A549 (cell line): ENCODE results near the gene ATP6V1A. TPM values are rescaled to one million over a fixed set of nuclear protein-coding genes. Genes with fewer than 3 reads are reported as not detected.
A peak's percentile ranks its signal among the peaks of the same experiment; 100 is the strongest.

Experiments
- ATAC-seq, 2 experiments: fragments of 200-7000 bp in 1 of 2; fragments of >200 bp in 1 of 2; cut with Nextera tagmentation in 1 of 2; cut with Tn5 transposase in 1 of 2; 3 replicates each; pipeline versions ENCODE4 v1.8.0 to v1.9.1; 2018 to 2020; ENCODE audit warnings: mild to moderate bottlenecking in 1 of 2, moderate library complexity in 1 of 2
- CTCF ChIA-PET: fragments of 300-600 bp; sonication (Branson Sonifier 250); formaldehyde crosslinking; extraction: SDS; loops from one replicate; lab custom pipeline; 2021; ENCODE audit warnings: antibody characterized with exemption, inconsistent platforms; lab: Yijun Ruan, JAX
- POLR2A ChIA-PET: fragments of 350-600 bp; formaldehyde crosslinking; extraction: SDS; loops from one replicate; lab custom pipeline; 2021; ENCODE audit warnings: antibody characterized with exemption, inconsistent platforms; lab: Yijun Ruan, JAX
- DNase-seq, 2 experiments: peaks; one replicate each; pipeline versions ENCODE4 v3.0.0 to v3.0.0-alpha.2; 2011 to 2016; ENCODE audit warnings: low read depth in 1 of 2, low spot score in 1 of 2
- FAIRE-seq: peaks from 2 replicates; lab custom pipeline; 2011; peaks lifted over from hg19 to GRCh38; lab: Jason Lieb, UNC
- H3K27ac ChIP-seq, 2 experiments: fragments of >200 bp; sonication (Bioruptor Twin); formaldehyde crosslinking; 3 replicates each; pipeline ENCODE4 v1.5.1; 2016 to 2017
- H3K4me1 ChIP-seq: fragments of >200 bp; sonication (Bioruptor Twin); formaldehyde crosslinking; 3 replicates; pipeline ENCODE4 v1.6.1; 2016
- H3K4me2 ChIP-seq: fragments of >200 bp; sonication (Bioruptor Twin); formaldehyde crosslinking; 3 replicates; pipeline ENCODE4 v1.6.1; 2016
- H3K4me3 ChIP-seq: fragments of >200 bp; sonication (Bioruptor Twin); formaldehyde crosslinking; 3 replicates; pipeline ENCODE4 v1.5.1; 2016
- H3K9me3 ChIP-seq: fragments of >200 bp; sonication (Bioruptor Twin); formaldehyde crosslinking; 3 replicates; pipeline ENCODE4 v1.6.1; 2016
- BCL3 ChIP-seq: fragments of >200 bp; sonication (Bioruptor Twin); formaldehyde crosslinking; IDR thresholded peaks from 3 replicates; pipeline ENCODE4 v1.6.1; 2016
- CBX2 ChIP-seq: fragments of 200-600 bp; sonication (generic); IDR thresholded peaks from 2 replicates; pipeline ENCODE4 v1.6.1; 2016; ENCODE audit warnings: low read depth, mild to moderate bottlenecking, borderline replicate concordance
- CTCF ChIP-seq: fragments of >200 bp; sonication (Bioruptor Twin); formaldehyde crosslinking; IDR thresholded peaks from 3 replicates; pipeline ENCODE4 v1.5.1; 2016
- EHF ChIP-seq: fragments of 250-450 bp; sonication (Bioruptor Pico); IDR thresholded peaks from 2 replicates; pipeline ENCODE4 v1.5.0; 2020; ENCODE audit warnings: mild to moderate bottlenecking
- EHMT2 ChIP-seq: fragments of 200-600 bp; sonication (generic); IDR thresholded peaks from 2 replicates; pipeline ENCODE4 v1.6.1; 2016; ENCODE audit warnings: antibody characterized with exemption, low read depth, mild to moderate bottlenecking, moderate library complexity
- FOSB ChIP-seq: fragments of 250-450 bp; sonication (Bioruptor Pico); IDR thresholded peaks from 2 replicates; pipeline ENCODE4 v1.5.0; 2020; ENCODE audit warnings: mild to moderate bottlenecking, moderate library complexity
- FOSL2 ChIP-seq, 2 experiments: fragments of 450-650 bp in 1 of 2; fragments of >200 bp in 1 of 2; sonication (Bioruptor Twin) in 1 of 2; formaldehyde crosslinking; IDR thresholded peaks; 2 replicates each; pipeline versions ENCODE4 v1.5.0 to v1.6.1; 2016 to 2020; ENCODE audit warnings: mild to moderate bottlenecking in 1 of 2, moderate library complexity in 1 of 2
- FOXS1 ChIP-seq: fragments of 250-450 bp; sonication (Bioruptor Pico); IDR thresholded peaks from 2 replicates; pipeline ENCODE4 v1.5.0; 2020; ENCODE audit warnings: mild to moderate bottlenecking, moderate library complexity
- HES2 ChIP-seq: fragments of >200 bp; sonication (Bioruptor Twin); formaldehyde crosslinking; IDR thresholded peaks from 2 replicates; pipeline ENCODE4 v1.6.1; 2016
- HOXB5 ChIP-seq: fragments of 250-450 bp; sonication (Bioruptor Pico); IDR thresholded peaks from 2 replicates; pipeline ENCODE4 v1.5.0; 2020; ENCODE audit warnings: mild to moderate bottlenecking, moderate library complexity
- KDM1A ChIP-seq: fragments of 200-600 bp; sonication (generic); IDR thresholded peaks from 2 replicates; pipeline ENCODE4 v1.6.1; 2016; ENCODE audit warnings: low read depth, mild to moderate bottlenecking
- KDM5A ChIP-seq: fragments of 200-600 bp; sonication (generic); IDR thresholded peaks from 2 replicates; pipeline ENCODE4 v1.6.1; 2016; ENCODE audit warnings: antibody characterized with exemption, mild to moderate bottlenecking
- RAD21 ChIP-seq, 2 experiments: fragments of >200 bp in 1 of 2; sonication (Bioruptor Twin) in 1 of 2; formaldehyde crosslinking in 1 of 2; IDR thresholded peaks in 1 of 2; conservative IDR thresholded peaks in 1 of 2; 2 replicates in 1 of 2; 3 replicates in 1 of 2; pipeline ENCODE4 v1.6.1; 2012 to 2018; ENCODE audit warnings: inconsistent platforms in 1 of 2
- TFCP2L1 ChIP-seq: fragments of 250-450 bp; sonication (Bioruptor Pico); IDR thresholded peaks from 2 replicates; pipeline ENCODE4 v1.5.0; 2021; ENCODE audit warnings: mild to moderate bottlenecking
- USF2 ChIP-seq: fragments of 450-650 bp; IDR thresholded peaks from 2 replicates; pipeline ENCODE4 v1.6.1; 2014; ENCODE audit warnings: antibody characterized with exemption
- WGBS: methylation state at CpG from one replicate; pipeline ENCODE4 v1.1.6; 2017; ENCODE audit errors: missing lambda C conversion rate; 5-methylcytosine and 5-hydroxymethylcytosine counted together
- polyA plus RNA-seq, 4 experiments: library from polyadenylated mRNA; depleted of rRNA in 3 of 4; stranded (reverse); fragments of >200 nt; fragmentation: RNase III in 1 of 4; extraction: RNeasy Plus Mini Kit Qiagen cat#74134 plus additional on column Dnase treatment in 1 of 4; gene quantifications; 2 replicates in 3 of 4; 3 replicates in 1 of 4; pipeline ENCODE4 v1.2.3, GENCODE V29; 2011 to 2017

Gene ATP6V1A
- polyA plus RNA-seq, 2 of the 4 experiments (the other 2 are of a cell fraction), result 23.4 to 39.8 TPM

- peak; percentile 13 for FAIRE-seq
- 97% methylated on average over 1 of the region's 1 CpG for WGBS
- H3K4me2 ChIP-seq, result no peak overlapping the region
- DNase-seq, result no peak
- CTCF ChIA-PET, result interaction anchor here (0.8 to 1.8 kb wide), 2 partner anchors 13 to 80 kb away, joined by 3 to 4 read pairs; partner anchors contain the start of gene GRAMD1C
- H3K27ac ChIP-seq, result no peak overlapping the region
- no peak overlapping the region for H3K4me3 ChIP-seq
- no peaks in the 10 kb centered on the region for H3K4me1 ChIP-seq
- TF ChIP-seq KDM1A (0 out of 2 replicates have a peak, but pooled peaks have one; percentile 40), CBX2 (no peak)
- no peak for ATAC-seq
- POLR2A ChIA-PET, result no interaction called here
- H3K9me3 ChIP-seq, result peaks cover 6% of the 10 kb centered on the region; the same call in 1 of the 3 replicates
These were observed 11.7 kb downstream of the ATP6V1A start for GRCh38 chr3:113758389-113759024.

GRCh38 chr3:113764698-113765097 lies 17.9 kb downstream of the ATP6V1A start:
- POLR2A ChIA-PET, result interaction anchor here (0.6 kb wide), 1 partner anchor 38 kb away, joined by 4 read pairs; no protein-coding TSS in a partner anchor
- no peak for DNase-seq
- H3K4me2 ChIP-seq, result no peak overlapping the region
- no peak overlapping the region for H3K4me3 ChIP-seq
- FAIRE-seq, result no peak
- peaks cover 6% of the 10 kb centered on the region; the same call in 2 of the 3 replicates for H3K4me1 ChIP-seq
- CTCF ChIA-PET, result interaction anchor here (0.9 kb wide), 1 partner anchor 20 kb away, joined by 3 read pairs; no protein-coding TSS in a partner anchor
- ATAC-seq, result no peak
- WGBS, result 83% methylated on average over 2 of the region's 2 CpGs
- H3K9me3 ChIP-seq, result no peaks in the 10 kb centered on the region
- no peak overlapping the region for H3K27ac ChIP-seq
- TF ChIP-seq CTCF, result no peak
- no peak for TF ChIP-seq EHMT2
- TF ChIP-seq USF2, result no peak
- TF ChIP-seq EHF (CRISPR knock-in tag), result no peak
- TF ChIP-seq RAD21 (conservative IDR thresholded peaks at IDR 0.05 in 1 of 2, IDR thresholded peaks at IDR 0.05 in 1 of 2), result no peak

GRCh38 chr3:113769551-113769950 lies 22.7 kb downstream of the ATP6V1A start:
- ChIA-PET POLR2A (no interaction called here), CTCF (interaction anchor here (0.7 kb wide), 1 partner anchor 19 kb away, joined by 3 read pairs; no protein-coding TSS in a partner anchor)
- Histone ChIP-seq H3K9me3 (no peaks in the 10 kb centered on the region), H3K4me3 (no peak overlapping the region), H3K4me2 (peak overlapping the region; percentile 27; the same call in 2 of the 3 replicates), H3K4me1 (peaks cover 9% of the 10 kb centered on the region; the same call in 2 of the 3 replicates), H3K27ac (no peak overlapping the region)
- no peak for TF ChIP-seq KDM5A
- no peak for TF ChIP-seq TFCP2L1
- no peak for TF ChIP-seq FOXS1 (CRISPR knock-in tag)
- TF ChIP-seq HOXB5, result no peak
- TF ChIP-seq FOSB, result no peak
- TF ChIP-seq HES2, result no peak
- no peak for TF ChIP-seq BCL3
- no peak; the same call in 1 of the 2 replicates for TF ChIP-seq FOSL2 (IDR thresholded peaks at IDR 0.05)
- TF ChIP-seq FOSL2 (CRISPR knock-in tag; IDR thresholded peaks at IDR 0.05), result peak; percentile 75
- DNase-seq, result peak; percentile 5 to 53
- FAIRE-seq, result no peak
- ATAC-seq, result peak; percentile 66 to 76; a peak in 5 of 6 replicates
